ENCODE data around the gene TNP2.

Gene TNP2

GRCh38 chr16:11283820-11284248 lies 14.7 kb upstream of the TNP2 start:
- Histone ChIP-seq H3K27ac (ENCODE audit: low read length) (no peak overlapping the region), H4K20me1 (ENCODE audit: insufficient read depth, low read length) (no peaks in the 10 kb centered on the region), H3K4me1 (ENCODE audit: insufficient read depth, low read length) (no peaks in the 10 kb centered on the region), H3K9ac (ENCODE audit: low read depth, low read length) (no peak overlapping the region), H3K79me2 (ENCODE audit: insufficient read depth, low read length) (no peaks in the 10 kb centered on the region), H2AFZ (ENCODE audit: low read depth, low read length) (no peak overlapping the region), H3K4me3 (ENCODE audit: low read depth in 1 of 2, low read length in 2 of 2) (no peak overlapping the region), H3K9me3 (ENCODE audit: insufficient read depth, low read length, severe bottlenecking) (no peaks in the 10 kb centered on the region), H3K36me3 (ENCODE audit: insufficient read depth, low read length) (no peaks in the 10 kb centered on the region), H3K27me3 (ENCODE audit: insufficient read depth, low read length, poor library complexity) (peaks cover 4% of the 10 kb centered on the region), H3K4me2 (ENCODE audit: insufficient read depth, low read length) (no peak overlapping the region)
- DNase-seq (no peak), ATAC-seq (ENCODE audit: insufficient read depth, low read depth) (no peak)
- no peak for TF ChIP-seq CTCF (IDR thresholded peaks at IDR 0.05; ENCODE audit: borderline replicate concordance, extremely low read depth, low read length, poor library complexity, severe bottlenecking)

GRCh38 chr16:11280616-11281522 lies 11.7 kb upstream of the TNP2 start, which contains the start of gene PRM1:
PRM1 (minus strand) TSS chr16:11281330; CDS start chr16:11281238, 92 bp downstream.
- H3K9ac ChIP-seq (ENCODE audit: low read depth, low read length) = no peak within 1 kb of the TSS
- H3K27ac ChIP-seq (ENCODE audit: low read length) = no peak within 1 kb of the TSS
- no peak for TF ChIP-seq EZH2 (IDR thresholded peaks at IDR 0.05; ENCODE audit: borderline replicate concordance, low read depth, low read length, severe bottlenecking)
- TF ChIP-seq CTCF (IDR thresholded peaks at IDR 0.05; ENCODE audit: borderline replicate concordance, extremely low read depth, low read length, poor library complexity, severe bottlenecking) = no peak
- H3K4me3 ChIP-seq (ENCODE audit: low read depth in 1 of 2, low read length in 2 of 2) = no peak within 1 kb of the TSS
- no peak within 1 kb of the TSS for H3K4me2 ChIP-seq (ENCODE audit: insufficient read depth, low read length)
- H3K27me3 ChIP-seq (ENCODE audit: insufficient read depth, low read length, poor library complexity) = peaks cover 4% of the 10 kb centered on the region
- no peaks in the 10 kb centered on the region for H4K20me1 ChIP-seq (ENCODE audit: insufficient read depth, low read length)
- H3K9me3 ChIP-seq (ENCODE audit: insufficient read depth, low read length, severe bottlenecking) = no peaks in the 10 kb centered on the region
- DNase-seq (no peak), ATAC-seq (ENCODE audit: insufficient read depth, low read depth) (no peak)
- no peaks in the 10 kb centered on the region for H3K36me3 ChIP-seq (ENCODE audit: insufficient read depth, low read length)
- H3K4me1 ChIP-seq (ENCODE audit: insufficient read depth, low read length) = no peaks in the 10 kb centered on the region
- no peak within 1 kb of the TSS for H2AFZ ChIP-seq (ENCODE audit: low read depth, low read length)
- no peaks in the 10 kb centered on the region for H3K79me2 ChIP-seq (ENCODE audit: insufficient read depth, low read length)

- Histone ChIP-seq H3K27ac (ENCODE audit: low read length) (no peak overlapping the region), H3K4me2 (ENCODE audit: insufficient read depth, low read length) (no peak overlapping the region), H3K27me3 (ENCODE audit: insufficient read depth, low read length, poor library complexity) (peaks cover 4% of the 10 kb centered on the region), H3K36me3 (ENCODE audit: insufficient read depth, low read length) (no peaks in the 10 kb centered on the region), H3K9ac (ENCODE audit: low read depth, low read length) (no peak overlapping the region), H4K20me1 (ENCODE audit: insufficient read depth, low read length) (no peaks in the 10 kb centered on the region), H3K4me1 (ENCODE audit: insufficient read depth, low read length) (no peaks in the 10 kb centered on the region), H3K79me2 (ENCODE audit: insufficient read depth, low read length) (no peaks in the 10 kb centered on the region), H3K4me3 (ENCODE audit: low read depth in 1 of 2, low read length in 2 of 2) (no peak overlapping the region), H2AFZ (ENCODE audit: low read depth, low read length) (no peak overlapping the region), H3K9me3 (ENCODE audit: insufficient read depth, low read length, severe bottlenecking) (no peaks in the 10 kb centered on the region)
- no peak for TF ChIP-seq CTCF (IDR thresholded peaks at IDR 0.05; ENCODE audit: borderline replicate concordance, extremely low read depth, low read length, poor library complexity, severe bottlenecking)
- TF ChIP-seq EZH2 (IDR thresholded peaks at IDR 0.05; ENCODE audit: borderline replicate concordance, low read depth, low read length, severe bottlenecking) = no peak
- no peak for ATAC-seq (ENCODE audit: insufficient read depth, low read depth)
- no peak for DNase-seq
Measured at GRCh38 chr16:11278681-11279628, 9.8 kb upstream of the TNP2 start.
